ENCODE measurements around the gene PIP4K2C. TPM values are rescaled to one million over a fixed set of nuclear protein-coding genes. Genes with fewer than 3 reads are reported as not detected.

PIP4K2C gene
- total RNA-seq, 1 experiment from 2014 or later, result 37.1 TPM

GRCh38 chr12:57623811-57624390, 32.9 kb downstream of the PIP4K2C start:
- no CpG with 5 or more reads among the region's 5 CpGs for WGBS (ENCODE audit: extremely low coverage, insufficient read length, low lambda C conversion rate)

More at GRCh38 chr12:57623811-57624390, 32.9 kb downstream of the PIP4K2C start:
- no peak overlapping the region for H3K9ac ChIP-seq (ENCODE audit: extremely low read depth, insufficient read length, low read length)
- H2BK5ac ChIP-seq (ENCODE audit: insufficient read length, low read length), result no peak overlapping the region
- H3K4me1 ChIP-seq (ENCODE audit: insufficient read depth, low read length), result no peaks in the 10 kb centered on the region
- no peak overlapping the region for H4K91ac ChIP-seq (ENCODE audit: insufficient read length, low read depth, low read length)
- H3K27me3 Mint-ChIP-seq (ENCODE audit: low read depth), result peaks cover 97% of the 10 kb centered on the region
- no peak overlapping the region for H3K4me2 ChIP-seq (ENCODE audit: insufficient read depth, insufficient read length, low read length)
- no peak overlapping the region for H3K4me3 Mint-ChIP-seq
- no peak overlapping the region for H3K14ac ChIP-seq (ENCODE audit: insufficient read depth, low read length)
- no peaks in the 10 kb centered on the region for H4K20me1 ChIP-seq (ENCODE audit: control insufficient read depth, insufficient read depth, insufficient read length)
- H3K9me3 Mint-ChIP-seq, result peaks cover 0 to 5% of the 10 kb centered on the region in 2 experiments; a peak in 3 of 5 replicates
- no peak overlapping the region for H4K8ac ChIP-seq (replicated peaks; ENCODE audit: insufficient read length, low read depth, low read length)
- no peak overlapping the region for H2AK5ac ChIP-seq (ENCODE audit: insufficient read length, low read length)
- H3K79me1 ChIP-seq (ENCODE audit: insufficient read depth, low read depth, low read length, poor library complexity, severe bottlenecking), result no peaks in the 10 kb centered on the region
- H2BK15ac ChIP-seq (ENCODE audit: low read depth, low read length), result no peak overlapping the region
- no peak for DNase-seq
- no peaks in the 10 kb centered on the region for H3K9me3 ChIP-seq (ENCODE audit: control insufficient read depth, low read depth, low read length)
- H3K27ac ChIP-seq (ENCODE audit: insufficient read length, low read depth, low read length), result no peak overlapping the region
- H3K4ac ChIP-seq (ENCODE audit: low read depth, low read length), result no peak overlapping the region
- no peak for TF ChIP-seq CTCF (conservative IDR thresholded peaks at IDR 0.05)
- H2AFZ ChIP-seq (ENCODE audit: low read length), result no peak overlapping the region
- no peak overlapping the region for H3T11ph ChIP-seq (ENCODE audit: low read length)
- H3K27ac Mint-ChIP-seq, result no peak overlapping the region
- H3K4me1 Mint-ChIP-seq, result peaks cover 26 to 47% of the 10 kb centered on the region in 2 experiments
- no peaks in the 10 kb centered on the region; a peak in 3 of 7 replicates for H3K36me3 Mint-ChIP-seq (ENCODE audit: insufficient read depth in 1 of 3, low read depth in 3 of 3)
- H2BK12ac ChIP-seq (ENCODE audit: insufficient read length, low read depth, low read length), result no peak overlapping the region
- H3K79me2 ChIP-seq (ENCODE audit: insufficient read depth, low read length), result no peaks in the 10 kb centered on the region
- H3K23ac ChIP-seq (ENCODE audit: insufficient read length, low read depth, low read length), result no peak overlapping the region
- peaks cover 19% of the 10 kb centered on the region for H3K23me2 ChIP-seq (ENCODE audit: insufficient read length, low read depth, low read length, poor library complexity, severe bottlenecking)
- H3K27me3 ChIP-seq (ENCODE audit: insufficient read depth, low read length), result peaks cover 95% of the 10 kb centered on the region
- no peak overlapping the region for H3K18ac ChIP-seq (ENCODE audit: insufficient read length, low read depth, low read length)
- no peak overlapping the region for H2BK20ac ChIP-seq (ENCODE audit: low read depth, low read length, poor library complexity, severe bottlenecking)
- no peak overlapping the region for H4K5ac ChIP-seq (ENCODE audit: insufficient read length, low read depth, low read length)
- no peak overlapping the region for H2BK120ac ChIP-seq (ENCODE audit: low read depth, low read length, poor library complexity, severe bottlenecking)
- no peak overlapping the region for H3K56ac ChIP-seq (ENCODE audit: insufficient read length, low read depth, low read length)

All from H9 (cell line).